Frontal cortex (tissue), 4 donors: ENCODE data around the gene PLPP7. TPM values are rescaled to one million over a fixed set of nuclear protein-coding genes. Genes with fewer than 3 reads are reported as not detected.

Source experiments
- DNase-seq, 2 donors: peaks; one replicate each; pipeline ENCODE4 v3.0.0; 2012; ENCODE audit warnings: low spot score in 2 of 2
- FAIRE-seq: peaks from 2 replicates; lab custom pipeline; 2012; peaks lifted over from hg19 to GRCh38; lab: Jason Lieb, UNC
- total RNA-seq: library from RNA; depleted of rRNA; stranded (reverse); fragments of >200 nt; gene quantifications from one replicate; pipeline ENCODE4 v1.2.3, GENCODE V29; 2014
- donor health status: control.
- donor health status: control.
- donor health status: control.

Gene PLPP7
- total RNA-seq, 1 donor from 2014 or later, result 6.1 TPM

DNA sequence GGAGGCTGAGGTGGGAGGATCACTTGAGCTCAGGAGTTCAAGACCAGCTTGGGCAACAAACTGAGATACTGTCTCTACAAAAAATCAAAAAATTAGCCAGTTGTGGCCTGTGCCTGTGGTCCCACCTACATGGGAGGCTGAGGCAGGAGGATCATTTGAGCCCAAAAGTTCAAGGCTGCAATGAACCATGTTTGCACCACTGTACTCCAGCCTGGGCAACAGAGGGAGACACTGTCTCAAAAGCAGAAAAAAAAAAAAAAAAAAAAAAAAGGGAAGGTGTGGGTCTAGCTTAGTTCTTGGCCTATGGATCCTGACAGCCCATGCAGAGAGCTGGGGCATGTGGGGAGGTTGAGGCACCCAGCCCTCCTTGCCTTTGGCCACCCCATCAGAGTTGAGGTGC, 10.9 kb downstream of the PLPP7 start:
- FAIRE-seq (no peak), DNase-seq (no peak)

DNA sequence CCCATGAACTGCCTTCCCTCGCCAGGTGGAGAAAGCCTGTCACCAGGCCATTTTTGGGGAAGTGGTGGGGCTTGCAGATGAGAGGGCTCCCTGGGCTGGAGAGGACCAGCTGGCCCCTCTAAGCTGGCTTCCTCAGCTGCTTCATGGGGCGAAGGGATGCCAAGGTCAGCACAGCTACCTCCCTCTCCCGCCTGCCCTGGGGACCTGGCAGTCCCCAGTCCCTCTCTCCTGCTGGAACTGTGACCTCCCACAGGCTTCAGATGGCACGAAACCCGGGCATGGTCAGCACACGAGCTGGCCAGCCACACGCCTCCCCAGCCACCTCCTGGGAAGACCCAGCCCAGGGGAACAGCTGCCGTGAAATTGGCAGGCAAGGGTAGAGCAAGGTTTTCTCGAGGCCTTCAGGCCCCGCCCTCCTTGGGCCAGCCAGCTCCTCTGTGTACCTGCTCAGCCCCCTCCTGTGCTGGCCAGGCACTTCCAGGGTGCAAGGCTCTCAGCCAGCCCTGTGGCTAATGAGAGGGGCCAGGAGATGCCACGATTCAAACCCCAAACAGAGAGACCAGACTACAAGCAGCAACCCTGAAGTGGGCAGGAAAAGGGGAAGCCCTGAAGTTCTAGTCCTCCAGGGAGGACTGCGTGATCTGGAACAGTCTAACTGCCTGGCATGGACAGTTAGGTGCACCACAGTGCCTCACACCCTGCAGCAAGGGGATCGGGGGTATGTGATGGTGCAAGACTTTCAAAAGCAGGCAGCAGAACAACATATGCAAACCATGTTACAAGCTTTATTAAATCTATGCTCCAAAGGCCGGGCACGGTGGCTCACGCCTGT, 12.9 kb downstream of the PLPP7 start:
- DNase-seq (no peak), FAIRE-seq (no peak)

DNA sequence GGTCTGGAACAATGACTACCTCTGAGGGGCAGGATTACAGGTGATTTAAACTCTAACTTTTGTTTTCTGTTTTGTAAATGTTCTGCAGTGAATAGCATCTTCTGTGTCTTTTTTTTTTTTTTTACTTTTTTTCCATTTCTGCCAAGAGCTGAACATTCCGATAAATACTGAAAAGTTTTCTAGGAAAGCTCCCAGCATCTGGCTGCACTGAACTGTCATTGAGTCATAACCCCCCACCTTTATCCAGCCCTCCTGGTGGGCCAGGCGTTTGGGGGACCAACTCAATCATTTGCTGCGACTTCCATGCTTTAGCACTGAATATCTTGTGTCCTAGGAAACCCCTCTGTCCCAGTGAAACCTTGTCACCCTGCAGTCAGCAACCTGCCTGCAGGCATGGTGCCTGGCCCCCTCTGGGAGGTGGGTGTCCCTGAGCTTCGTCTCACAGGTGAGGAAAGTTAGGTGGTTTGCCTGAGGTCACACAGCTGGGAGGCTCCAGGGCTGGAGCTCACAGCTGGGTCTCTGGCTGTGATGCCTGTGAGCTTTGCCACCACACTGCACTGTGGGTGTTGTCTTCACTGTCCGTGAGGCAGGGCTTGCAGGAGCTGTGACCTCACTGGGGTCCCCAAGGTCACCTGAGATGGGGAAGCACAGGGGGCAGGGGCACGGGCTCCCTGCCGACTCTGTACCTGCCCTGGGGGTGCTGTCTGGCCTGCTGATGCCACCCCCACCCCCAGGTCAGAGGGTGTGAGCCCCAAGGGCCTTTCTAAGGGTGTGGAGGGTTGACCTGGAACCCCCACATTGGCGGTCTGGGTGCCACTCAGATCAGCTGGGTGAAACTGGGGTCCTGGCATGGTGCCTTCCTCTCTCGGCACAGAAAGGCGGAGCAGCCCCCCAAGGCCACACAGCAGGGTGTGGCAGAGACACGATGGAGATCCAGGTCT, 14.1 kb downstream of the PLPP7 start:
- no peak for DNase-seq

DNA sequence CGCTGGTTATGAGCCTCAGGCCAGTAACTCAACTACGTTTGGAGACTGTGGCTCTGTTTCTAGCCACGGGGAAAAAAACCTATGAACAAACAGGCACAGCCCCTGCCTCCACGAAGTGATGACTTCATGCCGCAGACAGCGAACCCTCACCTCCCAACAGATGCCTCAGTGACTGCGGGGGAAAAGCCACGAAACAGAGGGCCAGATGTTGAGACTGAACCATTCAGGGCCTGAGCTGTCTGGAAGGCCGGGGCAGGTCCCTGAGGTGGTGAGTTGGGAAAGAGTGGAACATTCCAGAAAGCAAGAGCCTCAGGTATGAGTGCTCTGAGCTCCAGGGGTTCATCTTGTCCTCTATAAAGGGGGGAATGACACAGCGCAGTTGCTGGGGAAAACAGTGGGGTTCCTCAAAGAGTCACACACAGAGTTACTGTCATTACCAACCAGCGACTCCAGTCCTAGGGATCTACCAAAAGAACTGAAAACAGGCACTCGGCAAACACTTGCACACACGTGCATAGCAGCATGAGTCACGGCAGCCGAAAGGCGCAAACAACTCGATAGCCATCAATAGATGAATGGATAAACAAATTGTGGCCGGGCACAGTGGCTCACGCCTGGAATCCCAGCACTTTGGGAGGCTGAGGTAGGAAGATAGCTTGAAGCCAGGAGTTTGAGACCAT, 15.3 kb downstream of the PLPP7 start:
- FAIRE-seq (no peak), DNase-seq (no peak)

More for the DNA sequence above, 14.1 kb downstream of the PLPP7 start:
- FAIRE-seq, result no peak

DNA sequence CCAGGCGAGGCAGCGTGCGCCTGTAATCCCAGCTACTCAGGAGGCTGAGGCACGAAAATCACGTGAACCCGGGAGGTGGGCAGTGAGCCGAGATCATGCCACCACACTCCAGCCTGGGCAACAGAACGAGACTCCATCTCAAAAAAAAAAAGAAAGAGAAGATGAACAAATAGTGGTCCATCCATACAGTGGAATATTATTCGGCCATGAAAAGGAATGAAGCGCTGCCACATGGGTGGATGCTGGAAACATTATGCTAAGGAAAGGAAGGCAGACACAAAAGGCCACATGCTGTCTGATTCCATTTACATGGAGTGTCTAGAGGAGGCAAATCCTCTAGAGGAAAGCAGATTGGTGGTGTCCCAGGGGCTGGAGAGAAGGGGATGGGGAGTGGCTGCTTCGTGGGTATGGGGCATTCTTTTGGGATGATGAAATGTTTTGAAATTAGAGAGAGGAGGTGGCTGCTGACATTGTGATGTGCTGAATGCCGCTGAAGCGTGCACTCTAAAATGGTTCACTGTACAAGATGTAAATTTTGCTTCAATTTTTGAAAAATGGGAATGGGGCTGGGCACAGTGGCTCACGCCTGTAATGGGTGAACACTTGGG, 17.0 kb downstream of the PLPP7 start:
- FAIRE-seq, result no peak
- DNase-seq, result no peak

DNA sequence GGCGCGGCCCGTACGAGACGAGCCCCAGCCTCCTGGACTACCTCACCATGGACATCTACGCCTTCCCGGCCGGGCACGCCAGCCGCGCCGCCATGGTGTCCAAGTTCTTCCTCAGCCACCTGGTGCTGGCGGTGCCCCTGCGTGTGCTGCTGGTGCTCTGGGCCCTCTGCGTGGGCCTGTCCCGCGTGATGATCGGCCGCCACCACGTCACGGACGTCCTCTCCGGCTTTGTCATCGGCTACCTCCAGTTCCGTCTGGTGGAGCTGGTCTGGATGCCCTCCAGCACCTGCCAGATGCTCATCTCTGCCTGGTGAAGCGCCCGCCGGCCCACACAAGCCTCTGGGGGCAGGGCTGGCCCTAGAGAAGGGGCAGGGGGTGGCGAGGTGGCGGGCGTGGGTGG, 18.5 kb downstream of the PLPP7 start:
- FAIRE-seq (no peak), DNase-seq (no peak)

DNA sequence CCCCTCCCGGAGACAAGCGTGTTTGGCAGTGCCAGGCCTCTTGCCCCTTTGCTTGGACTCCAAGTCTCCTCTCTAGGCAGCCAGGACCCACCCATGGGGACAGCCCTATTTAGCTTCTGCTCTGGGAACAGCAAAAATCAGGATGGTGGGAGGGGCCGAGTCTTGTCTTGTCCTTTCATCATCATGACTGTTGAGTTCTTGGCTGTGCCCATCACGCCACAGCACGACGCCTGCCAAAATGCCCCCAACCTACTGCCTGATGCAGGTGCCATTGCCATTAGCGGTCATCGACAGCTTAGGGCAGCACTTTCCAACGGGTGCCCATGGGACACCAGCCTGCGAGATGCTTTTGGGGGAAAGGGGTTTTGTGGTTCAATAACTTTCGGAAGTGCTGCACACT, 18.9 kb downstream of the PLPP7 start:
- DNase-seq (no peak), FAIRE-seq (no peak)

DNA sequence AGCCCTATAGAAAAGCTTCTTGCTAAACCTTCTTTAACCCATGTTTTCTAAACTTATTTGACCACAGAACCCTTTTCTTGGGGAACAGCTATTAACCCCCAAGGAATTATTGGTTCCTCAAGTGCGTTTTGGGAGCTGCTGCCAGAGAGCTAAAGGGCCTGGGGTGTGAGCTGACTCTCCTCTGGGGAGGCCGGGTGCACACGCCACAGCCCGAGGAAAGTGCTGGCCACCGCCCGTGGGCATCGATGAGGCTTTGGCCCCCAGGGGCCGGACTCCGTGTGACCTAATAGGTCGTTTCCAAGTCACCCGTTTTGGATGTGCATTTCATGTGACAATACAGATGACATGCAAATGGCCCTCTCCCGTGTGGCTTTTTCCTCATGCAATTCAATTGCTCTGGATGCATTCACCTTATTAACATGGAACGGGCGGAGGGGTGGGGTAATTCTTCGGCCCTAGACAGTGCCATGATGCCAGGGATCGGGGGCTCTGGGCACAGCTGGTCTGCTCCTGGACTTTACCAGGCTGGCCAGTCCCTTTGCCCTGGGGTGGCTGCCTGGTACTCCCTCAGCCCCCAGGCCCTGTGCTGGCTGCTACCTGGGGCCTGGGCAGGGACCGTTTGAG, 19.5 kb downstream of the PLPP7 start:
- FAIRE-seq (no peak), DNase-seq (no peak)

DNA sequence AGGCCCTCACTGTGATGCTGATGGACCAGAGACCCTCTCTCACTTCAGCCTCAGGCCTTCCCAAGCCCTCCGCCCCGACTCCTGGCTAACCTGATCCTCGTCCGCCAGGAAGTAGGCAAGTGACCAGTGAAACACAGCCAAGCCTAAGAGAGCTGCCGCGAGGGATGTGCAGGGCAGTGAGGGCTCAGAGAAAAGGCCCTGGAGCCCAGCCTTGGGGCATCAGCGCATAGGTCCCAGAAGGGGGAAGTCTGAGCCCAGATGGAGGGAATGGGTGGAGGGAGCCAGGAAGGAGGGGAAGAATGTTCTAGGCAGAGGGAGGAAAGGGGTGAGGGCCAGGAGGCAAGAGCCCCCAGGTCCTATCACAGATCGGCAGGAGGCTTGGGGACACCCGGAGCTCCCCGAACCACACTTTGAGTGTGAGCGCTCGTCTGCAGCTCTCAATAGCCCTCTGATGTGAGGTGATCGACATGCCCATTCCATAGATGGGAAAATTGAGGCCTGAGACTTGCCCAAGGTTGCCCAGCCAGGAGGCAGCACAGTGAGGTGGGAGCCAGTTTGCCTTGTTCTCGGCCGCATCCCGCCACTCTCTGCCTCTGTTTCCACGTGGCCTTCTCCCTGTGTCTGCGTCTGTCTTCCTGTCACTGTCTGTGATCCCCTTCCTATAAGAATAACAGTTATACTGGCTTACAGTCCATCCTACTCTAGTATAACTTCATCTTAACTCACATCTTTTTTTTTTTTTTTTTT, 20.2 kb downstream of the PLPP7 start:
- DNase-seq (no peak), FAIRE-seq (no peak)

DNA sequence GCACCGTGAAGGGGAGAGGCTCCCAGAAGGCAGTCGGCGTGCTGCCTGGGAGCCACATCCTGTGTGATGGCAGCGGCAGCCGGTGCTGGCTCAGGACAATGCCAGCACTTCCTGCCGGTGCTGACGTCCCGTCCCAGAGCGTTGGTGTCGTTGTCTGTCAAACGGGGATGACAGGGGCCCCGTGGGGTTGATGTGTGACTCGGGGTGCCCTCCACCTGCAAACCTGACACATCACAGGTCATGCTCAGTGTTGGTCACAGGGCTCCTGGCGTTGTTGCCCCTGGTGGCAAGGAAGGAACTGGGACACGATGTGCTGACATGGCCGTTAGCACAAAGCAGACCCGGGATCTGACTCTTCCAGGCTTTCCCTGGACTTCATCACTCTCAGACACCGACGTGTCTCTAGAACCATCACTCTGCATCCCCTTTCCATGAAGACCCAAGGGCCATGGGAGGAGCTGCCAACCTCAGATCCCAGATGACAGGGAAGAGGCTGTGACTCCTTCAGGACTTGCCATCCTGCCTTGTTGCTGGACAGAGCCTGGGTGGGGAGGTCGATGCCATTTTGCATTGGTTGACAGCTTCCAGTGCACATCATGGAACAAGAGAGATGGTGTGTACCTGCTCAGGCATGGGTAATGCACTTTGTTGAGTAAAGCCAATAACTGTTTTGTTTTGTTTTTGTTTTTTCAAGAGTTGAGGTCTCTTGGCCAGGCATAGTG, 21.5 kb downstream of the PLPP7 start:
- no peak for FAIRE-seq
- DNase-seq, result no peak

DNA sequence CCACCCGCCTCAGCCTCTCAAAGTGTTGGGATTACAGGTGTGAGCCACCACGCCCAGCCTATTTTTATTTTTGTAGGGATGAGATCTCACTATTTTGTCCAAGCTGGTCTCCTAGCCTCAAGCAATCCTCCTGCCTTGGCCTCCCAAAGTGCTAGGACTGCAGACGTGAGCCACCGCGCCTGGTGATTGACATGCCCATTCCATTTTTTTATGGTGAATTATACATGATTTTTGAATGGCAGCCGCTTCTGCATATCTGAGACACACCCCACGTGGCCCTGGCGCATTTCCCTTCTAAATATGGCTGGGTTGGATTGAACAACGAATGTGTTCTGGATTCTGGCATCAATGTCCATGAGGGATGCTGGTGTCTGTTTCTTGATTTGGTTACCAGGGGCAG, 22.7 kb downstream of the PLPP7 start:
- DNase-seq, result no peak

DNA sequence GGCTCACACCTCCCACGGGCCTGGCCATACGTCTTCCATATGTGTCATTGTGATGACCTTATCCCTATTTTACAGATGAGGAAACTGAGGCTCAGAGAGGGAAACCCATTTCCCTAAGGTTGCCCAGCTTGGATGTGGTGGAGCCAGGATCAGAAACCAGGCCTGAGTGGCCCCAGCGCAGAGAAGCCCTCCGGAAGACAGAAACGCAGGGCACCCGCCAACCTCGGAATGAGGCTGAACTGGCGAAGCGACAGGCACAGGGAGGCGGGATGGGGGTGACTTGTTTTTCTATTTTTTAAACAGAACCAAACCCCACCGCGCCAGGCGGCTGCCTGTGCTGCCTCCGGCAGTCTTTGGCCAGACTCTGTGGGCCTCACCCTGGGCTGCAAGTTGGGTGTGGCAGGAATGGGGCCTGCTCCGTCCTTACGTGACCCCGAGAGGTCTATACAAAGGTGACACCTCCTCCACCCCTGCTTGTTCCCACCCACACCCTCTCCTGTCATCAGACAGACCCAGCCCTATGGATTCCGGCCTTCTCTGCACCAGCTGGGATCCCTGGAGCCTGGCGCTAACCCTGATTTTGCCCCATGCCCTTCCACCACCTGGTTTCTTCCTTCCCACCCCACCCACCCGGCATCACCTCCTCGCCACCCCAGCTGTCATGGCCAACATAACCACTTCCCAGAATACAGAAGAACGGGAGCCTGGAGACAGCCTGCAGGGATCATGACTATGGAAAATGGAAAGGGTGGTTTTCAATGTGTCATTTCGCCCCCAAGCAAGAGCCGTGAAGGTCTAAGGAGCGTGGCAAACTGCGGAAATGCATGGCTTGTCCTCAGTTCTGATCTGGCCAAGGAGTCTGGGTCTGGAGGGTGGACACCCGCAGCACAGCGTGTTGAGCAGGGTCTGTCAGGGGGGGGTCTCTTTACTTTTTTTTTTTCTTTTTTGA, 23.6 kb downstream of the PLPP7 start:
- DNase-seq, result no peak
- no peak for FAIRE-seq

More for the DNA sequence above, 22.7 kb downstream of the PLPP7 start:
- FAIRE-seq, result no peak

DNA sequence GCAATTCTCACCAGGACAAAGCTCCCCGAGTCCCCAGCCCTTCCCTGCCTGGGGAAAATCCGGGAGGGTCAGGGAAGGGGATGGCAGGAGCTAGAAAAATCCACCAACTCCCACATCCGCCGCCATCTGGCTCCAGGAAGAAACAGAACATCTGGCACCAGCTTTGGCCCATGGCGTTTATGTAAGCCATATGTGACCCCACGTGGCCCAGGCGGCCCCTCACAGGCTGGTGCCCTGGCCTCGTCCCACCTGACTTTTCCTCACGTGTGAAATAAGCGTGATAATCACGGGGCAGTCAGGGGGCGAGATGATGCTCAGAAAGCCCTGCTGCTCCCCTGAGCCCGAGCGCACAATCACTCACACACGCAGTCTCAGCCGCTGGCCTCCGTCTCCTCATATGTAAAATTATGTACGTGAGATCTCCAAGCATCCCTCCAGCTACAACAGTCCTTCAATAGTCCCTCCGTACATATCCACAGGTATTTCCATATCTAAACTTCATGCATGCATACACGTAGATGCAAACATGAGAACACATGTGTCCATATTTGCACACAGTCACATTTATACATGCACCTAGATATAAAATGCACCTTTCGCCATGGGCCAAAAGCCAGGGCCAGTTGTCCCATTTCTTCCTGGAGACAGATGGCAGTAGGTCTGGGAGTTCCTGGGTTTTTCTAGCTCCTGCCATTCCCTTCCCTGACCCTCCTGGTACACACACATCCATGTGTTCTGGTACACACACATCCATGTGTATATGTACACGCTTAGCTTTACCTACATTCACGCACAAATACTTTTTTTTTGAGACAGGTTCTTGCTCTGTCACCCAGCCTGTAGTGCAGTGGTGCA, 28.9 kb downstream of the PLPP7 start:
- DNase-seq (no peak), FAIRE-seq (no peak)

DNA sequence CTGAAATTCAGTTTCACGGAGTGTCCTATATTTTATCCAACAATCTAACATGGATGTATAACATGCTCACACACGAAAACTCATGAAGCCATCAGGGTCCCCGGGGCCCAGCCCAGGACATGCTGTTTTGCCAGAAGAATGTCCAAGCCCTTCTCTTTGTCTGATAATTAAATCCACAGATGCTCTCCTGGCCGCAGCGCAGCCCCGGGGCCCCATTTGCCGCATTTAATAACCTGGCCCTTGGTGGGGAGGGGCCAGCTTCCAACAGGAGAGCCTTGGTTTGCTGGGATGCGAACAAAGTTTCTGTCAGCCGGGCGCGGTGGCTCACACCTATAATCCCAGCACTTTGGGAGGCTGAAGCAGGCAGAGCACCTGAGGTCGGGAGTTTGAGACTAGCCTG, 30.0 kb downstream of the PLPP7 start:
- DNase-seq (no peak), FAIRE-seq (no peak)

DNA sequence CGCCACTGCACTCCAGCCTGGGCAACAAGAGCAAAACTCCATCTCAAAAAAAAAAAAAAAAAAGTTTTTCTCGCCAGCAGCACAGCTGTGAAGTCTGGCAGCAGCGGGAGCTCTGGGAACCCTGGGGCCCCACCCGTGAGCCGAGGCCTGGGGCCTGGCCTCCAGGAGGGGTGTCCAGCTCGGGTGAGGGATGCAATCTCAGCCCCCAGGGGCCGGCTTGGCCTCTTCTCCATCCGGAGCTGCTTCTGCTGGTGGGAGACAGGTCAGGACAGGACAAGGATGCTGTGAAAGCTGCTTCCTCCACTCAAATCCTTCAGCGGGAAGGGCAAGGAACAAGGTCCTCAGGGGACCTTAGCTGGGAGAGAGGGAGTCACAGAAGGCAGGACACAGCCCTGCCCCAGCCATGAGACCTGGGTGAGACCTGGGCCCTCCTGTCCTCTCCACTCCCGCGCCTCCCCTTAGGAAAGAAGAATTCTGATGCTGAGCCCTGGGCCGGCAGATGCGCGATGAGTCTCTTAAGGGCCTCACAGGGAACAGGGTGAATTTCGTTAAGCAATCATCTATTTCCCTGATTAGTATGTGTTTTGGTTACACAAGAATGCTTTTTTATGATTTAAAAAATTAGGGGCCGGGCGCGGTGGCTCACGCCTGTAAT, 30.6 kb downstream of the PLPP7 start:
- no peak for DNase-seq
- FAIRE-seq, result no peak

DNA sequence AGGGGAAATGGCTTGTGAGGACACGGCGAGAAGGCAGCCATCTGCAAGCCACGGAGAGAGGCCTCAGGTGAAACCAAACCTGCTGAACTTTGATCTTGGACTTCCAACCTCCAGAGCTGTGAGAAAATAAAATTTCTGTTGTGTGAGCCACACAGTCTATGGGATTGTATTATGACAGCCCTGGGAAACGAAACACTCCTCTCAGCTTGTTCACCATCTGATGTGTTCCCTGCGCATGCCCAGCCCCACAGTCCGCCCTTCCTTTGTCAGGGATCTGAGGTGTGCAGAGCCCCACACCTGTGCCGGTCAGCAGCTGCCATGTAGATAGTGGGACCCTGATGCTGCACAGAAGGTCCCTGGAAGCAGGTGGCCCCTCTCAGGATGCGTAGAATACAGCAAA, 34.1 kb downstream of the PLPP7 start:
- no peak for FAIRE-seq

More for the DNA sequence above, 34.1 kb downstream of the PLPP7 start:
- no peak for DNase-seq
